ENCODE measurements around the gene ANKS3.

DNA sequence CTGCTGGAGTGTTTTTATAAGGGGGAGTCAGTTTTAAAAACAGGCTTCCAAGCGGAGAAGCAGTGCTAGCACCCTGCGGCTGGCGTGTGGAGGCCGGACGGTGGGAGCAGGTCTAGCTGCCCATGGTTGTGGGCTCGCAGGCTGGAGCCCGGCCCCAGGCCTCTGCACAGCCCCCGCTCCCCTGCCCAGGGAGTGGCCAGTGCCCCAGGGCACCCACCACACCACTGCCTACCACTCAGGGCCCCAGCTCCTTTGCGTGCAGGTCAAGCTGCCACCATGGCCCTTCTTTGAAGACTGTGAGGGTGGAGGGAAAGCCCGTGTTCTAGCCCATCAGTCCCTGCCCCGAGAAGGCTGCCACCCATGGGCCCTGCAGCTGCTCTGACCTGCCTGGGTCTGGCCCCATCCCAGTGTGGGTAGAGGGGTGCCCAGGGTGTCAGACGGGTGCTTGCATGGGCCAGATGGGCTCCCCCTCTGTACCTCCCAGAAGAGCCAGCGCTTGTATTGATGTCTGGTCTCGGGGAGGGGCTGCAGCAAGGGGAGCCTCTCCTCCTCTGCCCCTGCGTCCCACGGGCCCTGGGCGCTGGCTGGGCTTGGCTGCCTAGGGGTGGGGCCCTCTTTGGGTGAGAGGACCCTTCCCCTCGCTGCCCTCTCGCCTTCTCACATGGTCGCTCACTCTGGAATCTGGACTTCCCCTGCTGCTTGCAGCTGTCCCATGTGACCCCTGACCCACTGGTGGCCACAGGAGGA lies 42.2 kb downstream of the ANKS3 start:
- TF ChIP-seq, protein P1, sequence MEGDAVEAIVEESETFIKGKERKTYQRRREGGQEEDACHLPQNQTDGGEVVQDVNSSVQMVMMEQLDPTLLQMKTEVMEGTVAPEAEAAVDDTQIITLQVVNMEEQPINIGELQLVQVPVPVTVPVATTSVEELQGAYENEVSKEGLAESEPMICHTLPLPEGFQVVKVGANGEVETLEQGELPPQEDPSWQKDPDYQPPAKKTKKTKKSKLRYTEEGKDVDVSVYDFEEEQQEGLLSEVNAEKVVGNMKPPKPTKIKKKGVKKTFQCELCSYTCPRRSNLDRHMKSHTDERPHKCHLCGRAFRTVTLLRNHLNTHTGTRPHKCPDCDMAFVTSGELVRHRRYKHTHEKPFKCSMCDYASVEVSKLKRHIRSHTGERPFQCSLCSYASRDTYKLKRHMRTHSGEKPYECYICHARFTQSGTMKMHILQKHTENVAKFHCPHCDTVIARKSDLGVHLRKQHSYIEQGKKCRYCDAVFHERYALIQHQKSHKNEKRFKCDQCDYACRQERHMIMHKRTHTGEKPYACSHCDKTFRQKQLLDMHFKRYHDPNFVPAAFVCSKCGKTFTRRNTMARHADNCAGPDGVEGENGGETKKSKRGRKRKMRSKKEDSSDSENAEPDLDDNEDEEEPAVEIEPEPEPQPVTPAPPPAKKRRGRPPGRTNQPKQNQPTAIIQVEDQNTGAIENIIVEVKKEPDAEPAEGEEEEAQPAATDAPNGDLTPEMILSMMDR (IDR thresholded peaks at IDR 0.05), result no peak
- TF ChIP-seq EP300 (IDR thresholded peaks at IDR 0.05), result no peak
